ENCODE data around the gene SEPSECS.

DNA sequence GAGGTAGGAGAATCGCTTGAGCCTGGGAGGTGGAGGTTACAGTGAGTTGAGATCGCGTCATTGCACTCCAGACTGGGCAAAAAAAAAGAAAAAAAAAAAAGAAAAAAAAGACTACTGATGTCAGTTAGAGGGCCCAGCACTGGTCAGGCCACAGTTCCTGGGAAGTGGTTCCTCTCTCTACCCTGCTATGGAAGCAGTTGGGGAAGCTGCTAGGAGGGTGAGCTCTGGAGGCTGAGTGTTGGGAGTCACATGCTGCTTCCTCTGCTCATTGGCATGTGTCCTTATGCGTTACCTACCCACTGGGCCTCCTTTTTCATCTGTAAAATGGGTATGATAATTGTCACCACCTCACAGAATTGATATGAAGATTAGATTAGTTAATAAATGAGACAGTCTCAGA lies 50.7 kb downstream of the SEPSECS start:
- TF ChIP-seq ZNF2 (tag by site-specific recombination; IDR thresholded peaks at IDR 0.05) (no peak), ZNF530 (tag by site-specific recombination; IDR thresholded peaks at IDR 0.05; ENCODE audit: low read depth) (no peak), KLF16 (tag by site-specific recombination; IDR thresholded peaks at IDR 0.05) (no peak), ZNF324 (tag by site-specific recombination; IDR thresholded peaks at IDR 0.05) (no peak), PBX3 (CRISPR knock-in tag; IDR thresholded peaks at IDR 0.05) (no peak)
- TF ChIP-seq, protein P1, sequence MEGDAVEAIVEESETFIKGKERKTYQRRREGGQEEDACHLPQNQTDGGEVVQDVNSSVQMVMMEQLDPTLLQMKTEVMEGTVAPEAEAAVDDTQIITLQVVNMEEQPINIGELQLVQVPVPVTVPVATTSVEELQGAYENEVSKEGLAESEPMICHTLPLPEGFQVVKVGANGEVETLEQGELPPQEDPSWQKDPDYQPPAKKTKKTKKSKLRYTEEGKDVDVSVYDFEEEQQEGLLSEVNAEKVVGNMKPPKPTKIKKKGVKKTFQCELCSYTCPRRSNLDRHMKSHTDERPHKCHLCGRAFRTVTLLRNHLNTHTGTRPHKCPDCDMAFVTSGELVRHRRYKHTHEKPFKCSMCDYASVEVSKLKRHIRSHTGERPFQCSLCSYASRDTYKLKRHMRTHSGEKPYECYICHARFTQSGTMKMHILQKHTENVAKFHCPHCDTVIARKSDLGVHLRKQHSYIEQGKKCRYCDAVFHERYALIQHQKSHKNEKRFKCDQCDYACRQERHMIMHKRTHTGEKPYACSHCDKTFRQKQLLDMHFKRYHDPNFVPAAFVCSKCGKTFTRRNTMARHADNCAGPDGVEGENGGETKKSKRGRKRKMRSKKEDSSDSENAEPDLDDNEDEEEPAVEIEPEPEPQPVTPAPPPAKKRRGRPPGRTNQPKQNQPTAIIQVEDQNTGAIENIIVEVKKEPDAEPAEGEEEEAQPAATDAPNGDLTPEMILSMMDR (tag by site-specific recombination; IDR thresholded peaks at IDR 0.05) = no peak
- TF ChIP-seq, protein P2, sequence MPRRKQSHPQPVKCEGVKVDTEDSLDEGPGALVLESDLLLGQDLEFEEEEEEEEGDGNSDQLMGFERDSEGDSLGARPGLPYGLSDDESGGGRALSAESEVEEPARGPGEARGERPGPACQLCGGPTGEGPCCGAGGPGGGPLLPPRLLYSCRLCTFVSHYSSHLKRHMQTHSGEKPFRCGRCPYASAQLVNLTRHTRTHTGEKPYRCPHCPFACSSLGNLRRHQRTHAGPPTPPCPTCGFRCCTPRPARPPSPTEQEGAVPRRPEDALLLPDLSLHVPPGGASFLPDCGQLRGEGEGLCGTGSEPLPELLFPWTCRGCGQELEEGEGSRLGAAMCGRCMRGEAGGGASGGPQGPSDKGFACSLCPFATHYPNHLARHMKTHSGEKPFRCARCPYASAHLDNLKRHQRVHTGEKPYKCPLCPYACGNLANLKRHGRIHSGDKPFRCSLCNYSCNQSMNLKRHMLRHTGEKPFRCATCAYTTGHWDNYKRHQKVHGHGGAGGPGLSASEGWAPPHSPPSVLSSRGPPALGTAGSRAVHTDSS (tag by site-specific recombination; IDR thresholded peaks at IDR 0.05) = no peak
